Measurements from ENCODE around the gene SYAP1. TPM values are rescaled to one million over a fixed set of nuclear protein-coding genes. Genes with fewer than 3 reads are reported as not detected.

The SYAP1 gene
- total and polyA plus RNA-seq, 2 experiments from 2014 or later = 18.0 to 48.3 TPM

- TF ChIP-seq REST (IDR thresholded peaks at IDR 0.05; ENCODE audit: unreplicated experiment) (no peak), JUNB (IDR thresholded peaks at IDR 0.05; ENCODE audit: unreplicated experiment) (no peak), ETS1 (IDR thresholded peaks at IDR 0.05) (no peak), POLR2AphosphoS5 (IDR thresholded peaks at IDR 0.05; ENCODE audit: low read depth) (no peak), EZH2 (IDR thresholded peaks at IDR 0.05; ENCODE audit: low read depth, unreplicated experiment) (no peak)
Observed at GRCh38 chrX:16774746-16775145, 55.3 kb downstream of the SYAP1 start (continued).

- H3K9me2 ChIP-seq (ENCODE audit: insufficient read depth) = no peaks in the 10 kb centered on the region
- no peaks in the 10 kb centered on the region; the same call in 1 of the 2 replicates for H3K4me1 ChIP-seq (ENCODE audit: insufficient read depth)
- H3K4me3 ChIP-seq = no peak overlapping the region
- Mint-ChIP-seq H3K27ac (no peak overlapping the region), H3K27me3 (ENCODE audit: insufficient read depth, low read depth, poor library complexity) (no peaks in the 10 kb centered on the region), H3K36me3 (ENCODE audit: low read depth) (no peaks in the 10 kb centered on the region), H3K4me1 (no peaks in the 10 kb centered on the region), H3K4me3 (no peak overlapping the region), H3K9me3 (no peaks in the 10 kb centered on the region)
- H3K36me3 ChIP-seq (ENCODE audit: insufficient read depth) = no peaks in the 10 kb centered on the region
- no peak overlapping the region for H2AFZ ChIP-seq
- H3K79me2 ChIP-seq (replicated peaks; ENCODE audit: insufficient read depth) = no peaks in the 10 kb centered on the region
- no peaks in the 10 kb centered on the region for H3F3A ChIP-seq (replicated peaks; ENCODE audit: low read depth)
- no peak for ATAC-seq
- no peak overlapping the region for H3K4me2 ChIP-seq
- DNase-seq (ENCODE audit: low spot score) = no peak
- no peak overlapping the region for H3K27ac ChIP-seq (ENCODE audit: low read depth)
- H3K27me3 ChIP-seq (ENCODE audit: insufficient read depth) = no peaks in the 10 kb centered on the region
- no peaks in the 10 kb centered on the region for H4K20me1 ChIP-seq (replicated peaks; ENCODE audit: insufficient read depth)
- TF ChIP-seq CTCF (conservative IDR thresholded peaks at IDR 0.05; ENCODE audit: low read depth in 2 of 2) (no peak), CREB1 (CRISPR knock-in tag; IDR thresholded peaks at IDR 0.05; ENCODE audit: low read depth) (no peak), POLR2AphosphoS5 (IDR thresholded peaks at IDR 0.05; ENCODE audit: low read depth) (no peak), EZH2 (IDR thresholded peaks at IDR 0.05; ENCODE audit: low read depth, unreplicated experiment) (no peak), ZNF114 (CRISPR knock-in tag; IDR thresholded peaks at IDR 0.05) (no peak), ZNF331 (CRISPR knock-in tag; IDR thresholded peaks at IDR 0.05; ENCODE audit: low read depth) (no peak), STAT1 (IDR thresholded peaks at IDR 0.05; ENCODE audit: unreplicated experiment) (no peak), REST (IDR thresholded peaks at IDR 0.05; ENCODE audit: unreplicated experiment) (no peak), ETS1 (IDR thresholded peaks at IDR 0.05) (no peak), EZH2phosphoT487 (IDR thresholded peaks at IDR 0.05; ENCODE audit: unreplicated experiment) (no peak), NANOG (IDR thresholded peaks at IDR 0.05; ENCODE audit: borderline replicate concordance) (no peak)
Observed at GRCh38 chrX:16778545-16778944, 59.1 kb downstream of the SYAP1 start.
